H9 (cell line): ENCODE results near the gene CLEC20A. TPM values are rescaled to one million over a fixed set of nuclear protein-coding genes. Genes with fewer than 3 reads are reported as not detected.

Experiments
- DNase-seq: peaks from one replicate; pipeline ENCODE4 v3.0.0-alpha.2; 2017
- H2AFZ ChIP-seq: one replicate; pipeline ENCODE4 v1.6.1; 2013; ENCODE audit warnings: mild to moderate bottlenecking, low read length, control low read depth, moderate library complexity
- H2AK5ac ChIP-seq: 2 replicates; pipeline ENCODE4 v1.6.1; 2013; ENCODE audit warnings: low read length, control low read depth, mixed read lengths; ENCODE audit not compliant: insufficient read length
- H2BK120ac ChIP-seq: one replicate; pipeline ENCODE4 v1.6.1; 2013; ENCODE audit warnings: low read depth, mild to moderate bottlenecking, low read length, control low read depth, inconsistent platforms; ENCODE audit not compliant: poor library complexity, severe bottlenecking
- H2BK12ac ChIP-seq: 2 replicates; pipeline ENCODE4 v1.6.1; 2013; ENCODE audit warnings: low read length, control low read depth, mixed read lengths, low read depth; ENCODE audit not compliant: insufficient read length
- H2BK15ac ChIP-seq: 2 replicates; pipeline ENCODE4 v1.6.1; 2013; ENCODE audit warnings: low read depth, low read length, control low read depth
- H2BK20ac ChIP-seq: one replicate; pipeline ENCODE4 v1.6.1; 2013; ENCODE audit warnings: low read depth, mild to moderate bottlenecking, low read length, control low read depth, inconsistent platforms; ENCODE audit not compliant: poor library complexity, severe bottlenecking
- H2BK5ac ChIP-seq: 2 replicates; pipeline ENCODE4 v1.6.1; 2013; ENCODE audit warnings: low read length, control low read depth, mixed read lengths; ENCODE audit not compliant: insufficient read length
- H3K14ac ChIP-seq: 2 replicates; pipeline ENCODE4 v1.6.1; 2013; ENCODE audit warnings: low read length, control low read depth; ENCODE audit not compliant: insufficient read depth
- H3K18ac ChIP-seq: 2 replicates; pipeline ENCODE4 v1.6.1; 2013; ENCODE audit warnings: low read depth, mild to moderate bottlenecking, mixed read lengths, low read length, control low read depth; ENCODE audit not compliant: insufficient read length
- H3K23ac ChIP-seq: 2 replicates; pipeline ENCODE4 v1.6.1; 2013; ENCODE audit warnings: low read length, control low read depth, mixed read lengths, low read depth; ENCODE audit not compliant: insufficient read length
- H3K23me2 ChIP-seq: 2 replicates; pipeline ENCODE4 v1.6.1; 2013; ENCODE audit warnings: low read depth, mild to moderate bottlenecking, mixed read lengths, low read length, control low read depth; ENCODE audit not compliant: insufficient read length, poor library complexity, severe bottlenecking
- H3K27ac ChIP-seq: 2 replicates; pipeline ENCODE4 v1.5.1; 2013; ENCODE audit warnings: low read length, control low read depth, mixed read lengths, low read depth; ENCODE audit not compliant: insufficient read length
- H3K27me3 ChIP-seq: 2 replicates; pipeline ENCODE4 v1.6.1; 2013; ENCODE audit warnings: low read length, control low read depth, inconsistent platforms; ENCODE audit not compliant: insufficient read depth
- H3K4ac ChIP-seq: 2 replicates; pipeline ENCODE4 v1.6.1; 2013; ENCODE audit warnings: low read depth, mild to moderate bottlenecking, control low read depth, inconsistent platforms, low read length, moderate library complexity
- H3K4me1 ChIP-seq: 2 replicates; pipeline ENCODE4 v1.6.1; 2013; ENCODE audit warnings: low read length, control low read depth, inconsistent platforms; ENCODE audit not compliant: insufficient read depth
- H3K4me2 ChIP-seq: 2 replicates; pipeline ENCODE4 v1.6.1; 2013; ENCODE audit warnings: low read length, control low read depth, mixed read lengths; ENCODE audit not compliant: insufficient read length, insufficient read depth
- H3K56ac ChIP-seq: 2 replicates; pipeline ENCODE4 v1.6.1; 2013; ENCODE audit warnings: low read depth, mild to moderate bottlenecking, mixed read lengths, low read length, control low read depth; ENCODE audit not compliant: insufficient read length
- H3K79me1 ChIP-seq: 2 replicates; pipeline ENCODE4 v1.6.1; 2013; ENCODE audit warnings: low read depth, mild to moderate bottlenecking, moderate library complexity, low read length, control low read depth, inconsistent platforms; ENCODE audit not compliant: insufficient read depth, poor library complexity, severe bottlenecking
- H3K79me2 ChIP-seq: 2 replicates; pipeline ENCODE4 v1.6.1; 2013; ENCODE audit warnings: low read length, control low read depth, inconsistent platforms; ENCODE audit not compliant: insufficient read depth
- H3K9ac ChIP-seq: 2 replicates; pipeline ENCODE4 v1.6.1; 2013; ENCODE audit warnings: low read length, control low read depth, mixed read lengths; ENCODE audit not compliant: insufficient read length; ENCODE audit errors: extremely low read depth
- H3K9me3 ChIP-seq: one replicate; pipeline ENCODE4 v1.6.1; 2013; ENCODE audit warnings: low read depth, low read length, inconsistent platforms; ENCODE audit not compliant: control insufficient read depth
- H3T11ph ChIP-seq: one replicate; pipeline ENCODE4 v1.6.1; 2013; ENCODE audit warnings: mild to moderate bottlenecking, low read length, control low read depth, inconsistent platforms
- H4K20me1 ChIP-seq: one replicate; pipeline ENCODE4 v1.6.1; 2013; ENCODE audit not compliant: control insufficient read depth, insufficient read length, insufficient read depth
- H4K5ac ChIP-seq: 2 replicates; pipeline ENCODE4 v1.6.1; 2013; ENCODE audit warnings: low read depth, mild to moderate bottlenecking, mixed read lengths, low read length, control low read depth; ENCODE audit not compliant: insufficient read length
- H4K8ac ChIP-seq: replicated peaks from 2 replicates; pipeline ENCODE4 v1.6.1; 2013; ENCODE audit warnings: low read length, control low read depth, mixed read lengths, low read depth; ENCODE audit not compliant: insufficient read length
- H4K91ac ChIP-seq: 2 replicates; pipeline ENCODE4 v1.6.1; 2013; ENCODE audit warnings: low read depth, mild to moderate bottlenecking, moderate library complexity, mixed read lengths, low read length, control low read depth; ENCODE audit not compliant: insufficient read length
- H3K27ac Mint-ChIP-seq, 3 experiments: 2 replicates in 2 of 3; 3 replicates in 1 of 3; pipeline ENCODE4 v1.8.0; 2020 to 2021; ENCODE audit warnings: mixed read lengths in 3 of 3, mild to moderate bottlenecking in 1 of 3, moderate library complexity in 1 of 3
- H3K27me3 Mint-ChIP-seq: 2 replicates; pipeline ENCODE4 v1.8.0; 2021; ENCODE audit warnings: low read depth, mild to moderate bottlenecking, moderate library complexity, mixed read lengths
- H3K36me3 Mint-ChIP-seq, 3 experiments: 2 replicates in 2 of 3; 3 replicates in 1 of 3; pipeline ENCODE4 v1.8.0; 2020 to 2021; ENCODE audit warnings: low read depth in 3 of 3, mixed read lengths in 3 of 3; ENCODE audit not compliant: insufficient read depth in 1 of 3
- H3K4me1 Mint-ChIP-seq, 2 experiments: 2 replicates each; pipeline ENCODE4 v1.8.0; 2020; ENCODE audit warnings: mixed read lengths in 2 of 2
- H3K4me3 Mint-ChIP-seq, 2 experiments: 2 replicates in 1 of 2; 3 replicates in 1 of 2; pipeline ENCODE4 v1.8.0; 2020 to 2021; ENCODE audit warnings: mild to moderate bottlenecking in 2 of 2, mixed read lengths in 2 of 2, moderate library complexity in 1 of 2
- H3K9me3 Mint-ChIP-seq, 2 experiments: 2 replicates in 1 of 2; 3 replicates in 1 of 2; pipeline ENCODE4 v1.8.0; 2020; ENCODE audit warnings: mild to moderate bottlenecking in 2 of 2, mixed read lengths in 2 of 2, moderate library complexity in 1 of 2
- CTCF ChIP-seq: fragments of 200-600 bp; sonication (generic); conservative IDR thresholded peaks from 3 replicates; pipeline ENCODE4 v1.8.0; 2021; ENCODE audit warnings: antibody characterized with exemption, mild to moderate bottlenecking
- WGBS: extraction: QIAGEN DNeasy Blood & Tissue Kit; methylation state at CpG from one replicate; pipeline ENCODE4 v1.1.7; 2013; ENCODE audit warnings: missing lambda C conversion rate, low lambda C conversion rate, mixed read lengths; ENCODE audit not compliant: insufficient read length; ENCODE audit errors: extremely low coverage; 5-methylcytosine and 5-hydroxymethylcytosine counted together
- total RNA-seq: library from RNA; stranded (reverse); gene quantifications from 2 replicates; pipeline ENCODE4 v1.2.1, GENCODE V29; 2021

Gene CLEC20A
- total RNA-seq, 1 experiment from 2014 or later: not detected

GRCh38 chr1:178513278-178513983 lies 16.7 kb upstream of the CLEC20A start:
- H3K27me3 Mint-ChIP-seq: peaks cover 2% of the 10 kb centered on the region; the same call in 1 of the 2 replicates
- DNase-seq: no peak
- H2BK5ac ChIP-seq: no peak overlapping the region
- no peaks in the 10 kb centered on the region for H3K4me1 ChIP-seq
- H3K4me1 Mint-ChIP-seq: peaks cover 0 to 6% of the 10 kb centered on the region in 2 experiments; a peak in 2 of 4 replicates
- no peaks in the 10 kb centered on the region for H3K79me1 ChIP-seq
- H3K23me2 ChIP-seq: no peaks in the 10 kb centered on the region
- no peaks in the 10 kb centered on the region for H3K9me3 Mint-ChIP-seq
- no peak overlapping the region for H2AFZ ChIP-seq
- no peak overlapping the region for H3T11ph ChIP-seq
- H3K4me2 ChIP-seq: no peak overlapping the region
- H3K36me3 Mint-ChIP-seq: no peaks in the 10 kb centered on the region
- H3K9ac ChIP-seq: no peak overlapping the region
- H3K79me2 ChIP-seq: no peaks in the 10 kb centered on the region
- H4K8ac ChIP-seq: no peak overlapping the region
- H4K20me1 ChIP-seq: no peaks in the 10 kb centered on the region
- H3K18ac ChIP-seq: no peak overlapping the region
- WGBS: no CpG with 5 or more reads among the region's 14 CpGs
- H2BK120ac ChIP-seq: no peak overlapping the region
- no peak overlapping the region for H2BK20ac ChIP-seq
- H4K5ac ChIP-seq: no peak overlapping the region
- H3K9me3 ChIP-seq: no peaks in the 10 kb centered on the region
- no peak overlapping the region for H2BK15ac ChIP-seq
- H3K14ac ChIP-seq: no peak overlapping the region
- TF ChIP-seq CTCF: peak; percentile 37; the same call in 2 of the 3 replicates
- H3K27ac ChIP-seq: no peak overlapping the region
- no peaks in the 10 kb centered on the region for H3K27me3 ChIP-seq
- H3K23ac ChIP-seq: no peak overlapping the region
- H3K27ac Mint-ChIP-seq: peak overlapping the region in 1 of 3 experiments; percentile 70; a peak in 1 of 7 replicates
- no peak overlapping the region for H3K4me3 Mint-ChIP-seq
- H3K56ac ChIP-seq: no peak overlapping the region
- H4K91ac ChIP-seq: no peak overlapping the region
- H2BK12ac ChIP-seq: no peak overlapping the region
- H3K4ac ChIP-seq: no peak overlapping the region
- H2AK5ac ChIP-seq: no peak overlapping the region
